HG03571 (cell line): ENCODE data around the gene OR1L1.

Source experiments
- ATAC-seq: cut with Tn5 transposase; IDR thresholded peaks from one replicate; pipeline ENCODE4 v1.9.1; 2021; ENCODE audit not compliant: unreplicated experiment

OR1L1 gene

GRCh38 chr9:122661416-122661815 is at the start of gene OR1L1:
Gene OR1L1, plus strand, starts transcription at chr9:122661716. Its CDS starts 0 bp downstream, at chr9:122661716.
- no peak for ATAC-seq

GRCh38 chr9:122614362-122614761 is 47.2 kb upstream of the OR1L1 start, which contains the start of gene OR1Q1:
Gene OR1Q1, plus strand, starts transcription at chr9:122614738. Its CDS starts 0 bp downstream, at chr9:122614738.
- no peak for ATAC-seq

- no peak for ATAC-seq
Measured at GRCh38 chr9:122619996-122620395, 41.5 kb upstream of the OR1L1 start.

GRCh38 chr9:122642226-122642625 is 19.3 kb upstream of the OR1L1 start:
- no peak for ATAC-seq

- ATAC-seq: no peak
Measured at GRCh38 chr9:122656378-122656777, 5.1 kb upstream of the OR1L1 start.

- ATAC-seq: no peak
Measured at GRCh38 chr9:122657527-122657926, 4.0 kb upstream of the OR1L1 start, which contains the start of gene OR1B1. Gene OR1B1, minus strand, starts transcription at chr9:122657627.

GRCh38 chr9:122672481-122672880 is 11.0 kb downstream of the OR1L1 start:
- ATAC-seq: no peak

GRCh38 chr9:122684851-122685250 is 23.3 kb downstream of the OR1L1 start:
- no peak for ATAC-seq

GRCh38 chr9:122695696-122696095 is 34.2 kb downstream of the OR1L1 start:
- no peak for ATAC-seq
